Hindlimb muscle (tissue), 1 donor: Measurements from ENCODE around the gene ADGRE1. TPM values are rescaled to one million over a fixed set of nuclear protein-coding genes. Genes with fewer than 3 reads are reported as not detected.
"Not testable (repeated sequence)": the region's sequence is repeated elsewhere in the genome, so short reads cannot be mapped to it uniquely, and the experiment has no call there.

Source experiments
- DNase-seq: peaks from one replicate; pipeline ENCODE4 v3.0.0-alpha.2; 2013
- polyA plus RNA-seq: library from polyadenylated mRNA; unstranded; fragments of 120-200 nt; gene quantifications from one replicate; pipeline ENCODE4 v1.2.1, GENCODE V29; 2013; ENCODE audit not compliant: insufficient read length

The ADGRE1 gene, protein sequence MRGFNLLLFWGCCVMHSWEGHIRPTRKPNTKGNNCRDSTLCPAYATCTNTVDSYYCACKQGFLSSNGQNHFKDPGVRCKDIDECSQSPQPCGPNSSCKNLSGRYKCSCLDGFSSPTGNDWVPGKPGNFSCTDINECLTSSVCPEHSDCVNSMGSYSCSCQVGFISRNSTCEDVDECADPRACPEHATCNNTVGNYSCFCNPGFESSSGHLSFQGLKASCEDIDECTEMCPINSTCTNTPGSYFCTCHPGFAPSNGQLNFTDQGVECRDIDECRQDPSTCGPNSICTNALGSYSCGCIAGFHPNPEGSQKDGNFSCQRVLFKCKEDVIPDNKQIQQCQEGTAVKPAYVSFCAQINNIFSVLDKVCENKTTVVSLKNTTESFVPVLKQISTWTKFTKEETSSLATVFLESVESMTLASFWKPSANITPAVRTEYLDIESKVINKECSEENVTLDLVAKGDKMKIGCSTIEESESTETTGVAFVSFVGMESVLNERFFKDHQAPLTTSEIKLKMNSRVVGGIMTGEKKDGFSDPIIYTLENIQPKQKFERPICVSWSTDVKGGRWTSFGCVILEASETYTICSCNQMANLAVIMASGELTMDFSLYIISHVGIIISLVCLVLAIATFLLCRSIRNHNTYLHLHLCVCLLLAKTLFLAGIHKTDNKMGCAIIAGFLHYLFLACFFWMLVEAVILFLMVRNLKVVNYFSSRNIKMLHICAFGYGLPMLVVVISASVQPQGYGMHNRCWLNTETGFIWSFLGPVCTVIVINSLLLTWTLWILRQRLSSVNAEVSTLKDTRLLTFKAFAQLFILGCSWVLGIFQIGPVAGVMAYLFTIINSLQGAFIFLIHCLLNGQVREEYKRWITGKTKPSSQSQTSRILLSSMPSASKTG
- not detected for polyA plus RNA-seq

- no peak for DNase-seq
These were observed at the start of gene ADGRE1 for GRCh38 chr19:6887316-6887715. ADGRE1 (plus strand) TSS chr19:6887579; CDS start chr19:6887609, 30 bp downstream.

- no peak for DNase-seq
These were observed 49.2 kb upstream of the ADGRE1 start for GRCh38 chr19:6838062-6838655.

DNA sequence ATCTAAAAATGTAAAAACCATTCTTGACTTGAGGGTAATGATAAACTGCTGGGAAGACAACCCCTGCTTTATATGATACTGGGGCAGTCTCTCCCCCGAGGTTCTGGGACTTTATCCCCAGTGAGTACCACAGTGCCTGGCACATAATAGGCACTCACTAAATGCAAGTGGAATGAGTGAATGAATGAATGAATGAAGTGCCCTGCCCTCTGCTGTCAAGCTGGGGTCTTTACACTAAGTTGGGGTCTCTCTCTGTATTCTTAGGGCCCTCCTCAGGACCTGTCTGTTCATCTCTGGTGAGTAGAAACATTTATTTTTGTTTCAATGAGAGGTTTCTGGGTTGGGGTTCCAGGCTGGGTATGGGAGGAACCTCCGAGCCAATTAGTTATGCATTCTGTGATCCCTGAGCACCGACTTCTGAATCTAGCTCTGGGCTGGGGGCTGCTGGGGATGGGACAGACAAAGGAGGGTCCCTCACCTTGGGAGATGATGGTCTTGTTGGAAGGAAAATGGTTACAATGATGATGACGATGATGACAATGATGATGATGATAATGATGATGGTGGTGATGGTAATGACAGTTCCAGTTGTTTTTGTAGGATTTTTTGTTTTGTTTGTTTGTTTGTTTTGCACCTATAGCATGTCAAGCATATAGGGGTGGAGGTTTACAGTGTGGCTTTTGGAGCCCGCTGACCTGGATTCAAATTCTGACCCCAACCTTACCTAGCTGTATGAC lies 44.3 kb upstream of the ADGRE1 start:
- DNase-seq = no peak

DNA sequence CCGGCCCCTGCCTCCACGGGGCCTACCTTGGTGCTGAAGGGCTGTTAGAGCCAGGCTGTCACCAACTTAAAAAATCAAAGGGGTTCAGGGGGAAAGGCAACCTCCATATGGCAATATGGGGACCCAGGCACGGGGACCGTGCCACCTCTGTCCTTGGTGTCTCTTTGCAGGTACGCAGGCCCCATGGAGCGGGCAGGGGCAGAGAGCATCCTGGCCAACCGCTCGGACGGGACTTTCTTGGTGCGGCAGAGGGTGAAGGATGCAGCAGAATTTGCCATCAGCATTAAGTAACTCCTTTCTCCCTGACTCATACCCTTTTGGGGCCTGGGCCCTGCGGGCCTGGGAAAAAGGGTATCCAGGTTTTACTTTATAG lies 39.6 kb upstream of the ADGRE1 start:
- DNase-seq = no peak

- DNase-seq = no peak
These were observed 38.4 kb upstream of the ADGRE1 start for GRCh38 chr19:6848986-6849385.

GRCh38 chr19:6849876-6850275 lies 37.5 kb upstream of the ADGRE1 start:
- DNase-seq = no peak

- DNase-seq = no peak
These were observed 36.0 kb upstream of the ADGRE1 start for GRCh38 chr19:6851359-6851758.

- no peak for DNase-seq
These were observed 35.4 kb upstream of the ADGRE1 start for GRCh38 chr19:6852001-6852400.

- no peak for DNase-seq
These were observed 33.5 kb upstream of the ADGRE1 start for GRCh38 chr19:6853868-6854267.

DNA sequence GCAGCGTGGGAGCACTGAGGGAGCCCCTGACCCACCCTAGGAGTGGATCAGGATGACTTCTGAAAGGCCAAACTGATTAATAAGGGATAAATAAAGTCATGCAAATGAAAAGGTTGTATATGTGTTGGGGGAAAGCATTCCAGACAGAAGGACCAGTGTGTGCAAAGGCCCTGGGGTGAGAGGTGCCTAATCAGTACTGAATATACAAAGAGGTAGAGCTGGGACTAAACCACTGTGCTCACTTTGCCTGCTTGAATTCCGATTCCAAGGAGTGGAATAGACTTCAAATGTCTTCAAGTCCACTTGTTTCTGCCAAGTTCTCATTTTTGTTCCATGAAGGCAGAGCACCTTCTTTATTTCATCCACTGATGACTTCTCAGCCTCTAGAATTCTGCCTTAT lies 32.6 kb upstream of the ADGRE1 start:
- DNase-seq = no peak

DNA sequence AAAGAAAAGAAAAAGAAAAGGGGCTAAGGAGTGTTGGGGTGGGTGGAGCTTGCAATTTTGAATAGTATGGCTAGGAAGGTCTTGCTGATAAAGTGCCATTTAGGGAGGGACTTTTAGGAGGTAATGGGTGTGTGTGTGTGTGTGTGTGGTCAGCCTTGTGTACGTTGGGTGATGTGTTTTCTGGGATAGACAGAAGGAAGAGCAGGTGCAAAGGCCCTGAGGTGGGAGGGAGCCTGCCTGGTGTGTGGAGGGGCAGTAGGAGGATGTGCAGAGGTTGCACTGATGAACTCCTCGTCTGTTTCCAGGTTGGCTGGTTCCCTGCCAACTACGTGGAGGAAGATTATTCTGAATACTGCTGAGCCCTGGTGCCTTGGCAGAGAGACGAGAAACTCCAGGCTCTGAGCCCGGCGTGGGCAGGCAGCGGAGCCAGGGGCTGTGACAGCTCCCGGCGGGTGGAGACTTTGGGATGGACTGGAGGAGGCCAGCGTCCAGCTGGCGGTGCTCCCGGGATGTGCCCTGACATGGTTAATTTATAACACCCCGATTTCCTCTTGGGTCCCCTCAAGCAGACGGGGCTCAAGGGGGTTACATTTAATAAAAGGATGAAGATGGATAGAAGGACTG lies 30.5 kb upstream of the ADGRE1 start:
- DNase-seq = no peak

GRCh38 chr19:6861683-6862286 lies 25.6 kb upstream of the ADGRE1 start:
- DNase-seq = no peak

- DNase-seq = peak; percentile 62
These were observed 24.7 kb upstream of the ADGRE1 start for GRCh38 chr19:6862673-6863078.

GRCh38 chr19:6864325-6864940 lies 22.9 kb upstream of the ADGRE1 start:
- DNase-seq = no peak

DNA sequence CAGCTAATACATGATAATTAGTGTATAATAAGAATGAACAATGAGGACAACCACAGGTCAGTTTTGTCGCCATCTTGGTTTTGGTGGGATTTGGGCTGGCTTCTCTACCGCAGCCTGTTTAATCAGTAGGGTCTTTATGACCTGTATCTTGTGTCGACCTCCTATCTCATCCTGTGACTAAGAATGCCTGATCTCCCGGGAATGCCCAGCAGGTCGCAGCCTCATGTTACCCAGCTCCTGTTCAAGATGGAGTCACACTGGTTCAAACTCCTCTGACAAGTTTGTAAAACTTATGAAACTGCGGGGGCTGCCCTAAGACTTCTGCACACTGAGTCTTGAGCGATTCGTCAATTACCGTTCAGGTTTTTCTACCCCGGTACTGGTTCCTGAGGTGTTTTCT lies 21.5 kb upstream of the ADGRE1 start:
- no peak for DNase-seq

- DNase-seq = no peak
These were observed 20.6 kb upstream of the ADGRE1 start for GRCh38 chr19:6866741-6867151.

- DNase-seq = no peak
These were observed 19.0 kb upstream of the ADGRE1 start for GRCh38 chr19:6868351-6868750.

DNA sequence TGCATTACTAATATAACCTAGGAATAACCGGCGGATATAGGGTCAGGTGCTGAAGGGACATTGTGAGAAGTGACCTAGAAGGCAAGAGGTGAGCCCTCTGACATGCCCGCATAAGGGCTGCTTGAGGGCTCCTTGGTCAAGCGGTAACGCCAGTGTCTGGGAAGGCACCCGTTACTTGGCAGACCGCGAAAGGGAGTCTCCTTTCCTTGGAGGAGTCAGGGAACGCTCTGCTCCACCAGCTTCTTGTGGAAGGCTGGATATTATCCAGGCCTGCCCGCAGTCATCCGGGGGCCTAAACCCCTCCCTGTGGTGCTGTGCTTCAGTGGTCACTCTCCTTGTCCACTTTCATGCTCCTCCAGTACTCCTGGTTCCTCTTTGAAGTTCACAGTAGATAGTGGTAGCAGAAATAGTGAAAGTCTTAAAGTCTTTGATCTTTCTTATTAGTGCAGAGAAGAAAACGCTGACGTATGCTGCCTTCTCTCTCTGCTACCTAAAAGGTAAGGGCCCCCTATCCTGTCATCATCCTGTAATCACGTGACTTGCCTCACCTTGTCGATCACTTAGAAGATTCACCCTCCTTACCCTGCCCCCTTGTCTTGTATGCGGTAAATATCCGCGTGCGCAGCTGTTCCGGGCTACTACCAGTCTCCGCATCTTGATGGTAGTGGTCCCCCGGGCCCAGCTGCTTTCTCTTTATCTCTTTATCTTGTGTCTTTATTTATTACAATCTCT lies 18.1 kb upstream of the ADGRE1 start:
- not testable (repeated sequence) for DNase-seq

DNA sequence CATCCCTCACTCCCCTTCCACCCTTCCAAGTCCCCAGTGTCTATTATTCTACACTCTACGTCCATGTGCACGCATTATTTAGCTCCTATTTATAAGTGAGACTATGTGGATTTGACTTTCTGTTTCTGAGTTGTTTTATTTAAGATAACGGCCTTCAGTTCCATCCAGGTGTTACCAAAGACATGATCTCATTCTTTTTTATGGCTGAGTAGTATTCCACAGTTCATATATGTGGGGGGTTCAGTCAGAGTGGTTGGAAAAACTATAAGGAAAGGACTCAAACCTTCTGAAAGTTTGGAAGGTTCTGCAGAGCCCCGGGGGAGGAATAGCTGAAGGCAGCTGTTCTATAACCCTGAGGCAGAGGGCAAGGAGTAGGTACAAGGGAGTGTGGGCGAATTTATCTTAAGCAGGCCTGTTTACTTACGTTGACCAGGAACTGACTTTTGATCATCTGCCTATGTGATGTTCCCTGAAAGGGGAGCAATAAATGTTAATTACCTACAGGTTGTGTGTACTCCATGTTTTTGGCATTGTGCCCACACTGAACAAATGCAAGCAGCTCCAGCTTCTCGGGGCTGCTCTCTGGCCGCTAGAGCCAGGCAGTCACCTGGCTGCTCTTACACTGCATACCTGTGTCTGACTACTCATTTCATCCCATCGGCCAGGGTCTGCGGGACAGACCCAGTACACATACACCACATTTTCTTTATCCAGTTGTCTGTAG lies 13.5 kb upstream of the ADGRE1 start:
- no peak for DNase-seq

GRCh38 chr19:6875218-6875617 lies 12.2 kb upstream of the ADGRE1 start:
- DNase-seq = no peak
